H1 (cell line): ENCODE data around the gene DPYD. TPM values are rescaled to one million over a fixed set of nuclear protein-coding genes. Genes with fewer than 3 reads are reported as not detected.

Source experiments
- CTCF ChIA-PET: fragments of 300-600 bp; sonication (Branson Sonifier 250); formaldehyde crosslinking; loops from one replicate; lab custom pipeline; 2021; ENCODE audit not compliant: partially characterized antibody; lab: Charles Lee
- POLR2A ChIA-PET: fragments of 300-600 bp; sonication (Branson Sonifier 250); formaldehyde crosslinking; loops from one replicate; lab custom pipeline; 2021; ENCODE audit warnings: inconsistent platforms; ENCODE audit not compliant: partially characterized antibody; lab: Charles Lee
- DNase-seq, 2 experiments: peaks; one replicate each; pipeline versions ENCODE4 v3.0.0 to v3.0.0-alpha.2; 2010 to 2022; ENCODE audit warnings: low spot score in 2 of 2, low read depth in 1 of 2, mixed read lengths in 1 of 2
- FAIRE-seq: peaks from 2 replicates; lab custom pipeline; 2011; peaks lifted over from hg19 to GRCh38; lab: Jason Lieb, UNC
- H2AFZ ChIP-seq: 2 replicates; pipeline ENCODE4 v1.8.1; 2012; ENCODE audit warnings: low read length, inconsistent platforms
- H2AK5ac ChIP-seq: 2 replicates; pipeline ENCODE4 v1.6.1; 2013; ENCODE audit warnings: low read depth, low read length
- H2BK120ac ChIP-seq: replicated peaks from 2 replicates; pipeline ENCODE3; 2013; ENCODE audit warnings: low read depth, low read length, inconsistent platforms
- H2BK12ac ChIP-seq: 2 replicates; pipeline ENCODE4 v1.6.1; 2013; ENCODE audit warnings: low read depth, low read length
- H2BK15ac ChIP-seq: 2 replicates; pipeline ENCODE4 v1.6.1; 2013; ENCODE audit warnings: low read length
- H2BK20ac ChIP-seq: 2 replicates; pipeline ENCODE4 v1.6.1; 2013; ENCODE audit warnings: low read length
- H2BK5ac ChIP-seq: 2 replicates; pipeline ENCODE4 v1.6.1; 2013; ENCODE audit warnings: low read depth, low read length
- H3K14ac ChIP-seq: 2 replicates; pipeline ENCODE4 v1.6.1; 2013; ENCODE audit warnings: inconsistent platforms; ENCODE audit not compliant: insufficient read length
- H3K18ac ChIP-seq: 2 replicates; pipeline ENCODE4 v1.6.1; 2013; ENCODE audit warnings: low read length; ENCODE audit errors: extremely low read depth
- H3K23ac ChIP-seq: 2 replicates; pipeline ENCODE4 v1.6.1; 2013; ENCODE audit warnings: inconsistent platforms; ENCODE audit not compliant: insufficient read length
- H3K23me2 ChIP-seq: 2 replicates; pipeline ENCODE4 v1.6.1; 2013; ENCODE audit warnings: low read depth, low read length
- H3K27ac ChIP-seq: 2 replicates; pipeline ENCODE4 v1.6.1; 2011; ENCODE audit warnings: low read depth, low read length, inconsistent platforms
- H3K27me3 ChIP-seq, 4 experiments: replicated peaks in 1 of 4; 1 replicate in 1 of 4; 2 replicates in 3 of 4; pipeline versions ENCODE4 v1.6.1 to v1.8.1; 2011 to 2013; ENCODE audit warnings: low read length in 3 of 4, mild to moderate bottlenecking in 3 of 4, inconsistent platforms in 2 of 4, mixed read lengths in 2 of 4, moderate library complexity in 1 of 4; ENCODE audit not compliant: control insufficient read depth in 3 of 4, insufficient read depth in 3 of 4; ENCODE audit errors: extremely low read depth in 1 of 4
- H3K36me3 ChIP-seq, 4 experiments: 2 replicates each; pipeline versions ENCODE4 v1.6.1 to v1.8.1; 2011 to 2013; ENCODE audit warnings: mild to moderate bottlenecking in 4 of 4, low read length in 3 of 4, moderate library complexity in 2 of 4, control low read depth in 1 of 4, inconsistent platforms in 1 of 4; ENCODE audit not compliant: insufficient read depth in 4 of 4, control insufficient read depth in 2 of 4
- H3K4ac ChIP-seq: replicated peaks from 2 replicates; pipeline ENCODE3; 2013; ENCODE audit warnings: low read length, low read depth, mixed read lengths, inconsistent platforms; ENCODE audit not compliant: insufficient read length
- H3K4me1 ChIP-seq, 4 experiments: replicated peaks in 1 of 4; 1 replicate in 1 of 4; 2 replicates in 3 of 4; pipeline versions ENCODE4 v1.6.1 to v1.8.1; 2011 to 2013; ENCODE audit warnings: low read length in 3 of 4, inconsistent platforms in 2 of 4, mixed read lengths in 1 of 4; ENCODE audit not compliant: insufficient read depth in 4 of 4, control insufficient read depth in 3 of 4
- H3K4me2 ChIP-seq, 2 experiments: 2 replicates each; pipeline versions ENCODE4 v1.6.1 to v1.8.1; 2011 to 2013; ENCODE audit warnings: low read depth in 2 of 2, low read length in 2 of 2, control low read depth in 1 of 2, inconsistent platforms in 1 of 2, mild to moderate bottlenecking in 1 of 2; ENCODE audit not compliant: insufficient read depth in 1 of 2
- H3K4me3 ChIP-seq, 4 experiments: fragments of 200-600, 300-600 bp in 1 of 4; sonication (generic), shearing (Covaris generic), sonication (Bioruptor Twin) in 1 of 4; 2 replicates each; pipeline versions ENCODE4 v1.5.1 to v1.8.1; 2011 to 2016; ENCODE audit warnings: low read length in 4 of 4, low read depth in 3 of 4, control low read depth in 2 of 4, inconsistent platforms in 2 of 4, mild to moderate bottlenecking in 2 of 4, mixed read lengths in 1 of 4, moderate library complexity in 1 of 4; ENCODE audit not compliant: insufficient read depth in 2 of 4; ENCODE audit errors: extremely low read depth in 1 of 4
- H3K56ac ChIP-seq: replicated peaks from 2 replicates; pipeline ENCODE3; 2013; ENCODE audit warnings: low read depth, mild to moderate bottlenecking, mixed read lengths, low read length, inconsistent platforms; ENCODE audit not compliant: insufficient read length
- H3K79me1 ChIP-seq: 2 replicates; pipeline ENCODE4 v1.6.1; 2013; ENCODE audit warnings: low read depth, low read length, control low read depth
- H3K79me2 ChIP-seq, 2 experiments: 2 replicates each; pipeline versions ENCODE4 v1.6.1 to v1.8.1; 2012 to 2013; ENCODE audit warnings: low read length in 2 of 2, mild to moderate bottlenecking in 2 of 2, inconsistent platforms in 1 of 2; ENCODE audit not compliant: insufficient read depth in 2 of 2, control insufficient read depth in 1 of 2
- H3K9ac ChIP-seq, 4 experiments: replicated peaks in 1 of 4; 1 replicate in 1 of 4; 2 replicates in 3 of 4; pipeline versions ENCODE4 v1.6.1 to v1.8.1; 2011 to 2013; ENCODE audit warnings: low read depth in 3 of 4, low read length in 3 of 4, control low read depth in 2 of 4, mild to moderate bottlenecking in 2 of 4, moderate library complexity in 2 of 4, inconsistent platforms in 1 of 4; ENCODE audit errors: extremely low read depth in 1 of 4
- H3K9me3 ChIP-seq, 2 experiments: 2 replicates each; pipeline versions ENCODE4 v1.6.1 to v1.8.1; 2012 to 2013; ENCODE audit warnings: mild to moderate bottlenecking in 2 of 2, moderate library complexity in 2 of 2, control low read depth in 1 of 2, inconsistent platforms in 1 of 2, low read depth in 1 of 2, low read length in 1 of 2, mixed read lengths in 1 of 2; ENCODE audit not compliant: insufficient read depth in 2 of 2
- H4K20me1 ChIP-seq, 2 experiments: replicated peaks in 1 of 2; 2 replicates each; pipeline versions ENCODE3 to v1.8.1; 2011 to 2013; ENCODE audit warnings: inconsistent platforms in 2 of 2, low read length in 2 of 2, mild to moderate bottlenecking in 1 of 2; ENCODE audit not compliant: insufficient read depth in 2 of 2, control insufficient read depth in 1 of 2
- H4K5ac ChIP-seq: 2 replicates; pipeline ENCODE4 v1.6.1; 2013; ENCODE audit warnings: low read length, low read depth, mixed read lengths, inconsistent platforms; ENCODE audit not compliant: insufficient read length
- H4K8ac ChIP-seq: 2 replicates; pipeline ENCODE4 v1.8.0; 2013; ENCODE audit warnings: mild to moderate bottlenecking, moderate library complexity, low read length, inconsistent platforms; ENCODE audit not compliant: insufficient read depth; ENCODE audit errors: extremely low read depth
- H4K91ac ChIP-seq: replicated peaks from 2 replicates; pipeline ENCODE3; 2013; ENCODE audit warnings: low read length, mixed read lengths, inconsistent platforms; ENCODE audit not compliant: insufficient read length
- JUND ChIP-seq: IDR thresholded peaks from 2 replicates; pipeline ENCODE4 v1.6.1; 2011; ENCODE audit warnings: mild to moderate bottlenecking, improper control_type of control experiment, low read length
- WGBS, 2 experiments: shearing (Covaris generic) in 1 of 2; methylation state at CpG; one replicate each; pipeline versions ENCODE4 v1.1.6 to v1.1.7; 2013 to 2015; ENCODE audit warnings: low lambda C conversion rate in 2 of 2, mixed read lengths in 2 of 2, inconsistent platforms in 1 of 2, low coverage in 1 of 2, missing lambda C conversion rate in 1 of 2; ENCODE audit not compliant: insufficient replicate concordance in 2 of 2, insufficient coverage in 1 of 2, insufficient read length in 1 of 2; ENCODE audit errors: extremely low coverage in 1 of 2, missing lambda C conversion rate in 1 of 2; 5-methylcytosine and 5-hydroxymethylcytosine counted together
- polyA plus RNA-seq, 7 experiments: library from polyadenylated mRNA; depleted of rRNA in 3 of 7; stranded (reverse) in 5 of 7; unstranded in 2 of 7; fragments of >200 nt in 5 of 7; fragments of 200-250 nt in 2 of 7; gene quantifications; 1 replicate in 5 of 7; 2 replicates in 1 of 7; 4 replicates in 1 of 7; pipeline versions ENCODE4 v1.2.1 to v1.2.3, GENCODE V29; 2011 to 2013; ENCODE audit warnings: missing spikeins in 2 of 7, mixed read lengths in 2 of 7
- total RNA-seq: library from RNA; stranded (reverse); fragmentation: NEBNext Ultra II Directional; extraction: Animal tissue kit (Norgen Biotek cat#: 25700); gene quantifications from 2 replicates; pipeline ENCODE4 v1.2.1, GENCODE V29; 2021

The DPYD gene
- total and polyA plus RNA-seq, 2 of the 8 experiments (the other 6 are each of a cell fraction or from before 2014, with no cell fraction given) = 0.29 to 0.73 TPM

- CTCF ChIA-PET = interaction anchor here (0.8 kb wide), 1 partner anchor 319 kb away, joined by 3 read pairs; no protein-coding TSS in a partner anchor
- H3K4me1 ChIP-seq = no peaks in the 10 kb centered on the region
- no peak overlapping the region for H3K18ac ChIP-seq
- H3K23me2 ChIP-seq = no peaks in the 10 kb centered on the region
- no peak overlapping the region for H3K27ac ChIP-seq
- peak overlapping the region; percentile 79; the same call in 1 of the 2 replicates for H4K8ac ChIP-seq
- no peak overlapping the region for H2BK120ac ChIP-seq
- no peak overlapping the region for H3K4ac ChIP-seq
- H2AFZ ChIP-seq = 0 out of 2 replicates have a peak overlapping the region, but pooled peaks have one; percentile 13
- no peak overlapping the region for H3K4me2 ChIP-seq
- H3K9me3 ChIP-seq = no peaks in the 10 kb centered on the region
- H3K27me3 ChIP-seq = no peaks in the 10 kb centered on the region
- FAIRE-seq (no peak), DNase-seq (no peak)
- no peaks in the 10 kb centered on the region for H3K79me2 ChIP-seq
- H2BK12ac ChIP-seq = no peak overlapping the region
- H4K5ac ChIP-seq = no peak overlapping the region
- H2BK5ac ChIP-seq = no peak overlapping the region
- H3K9ac ChIP-seq = no peak overlapping the region
- WGBS, 2 experiments = 92% methylated on average over 5 of the region's 5 CpGs; no CpG with 5 or more reads in 1 of the 2 experiments
- H2BK15ac ChIP-seq = no peak overlapping the region
- no peak overlapping the region for H3K14ac ChIP-seq
- H4K20me1 ChIP-seq = no peaks in the 10 kb centered on the region
- no peak overlapping the region for H3K56ac ChIP-seq
- H3K79me1 ChIP-seq = no peaks in the 10 kb centered on the region
- no peak overlapping the region for H2BK20ac ChIP-seq
- H2AK5ac ChIP-seq = no peak overlapping the region
- no peak overlapping the region for H4K91ac ChIP-seq
- no peaks in the 10 kb centered on the region for H3K36me3 ChIP-seq
- no peak overlapping the region for H3K4me3 ChIP-seq
- POLR2A ChIA-PET = no interaction called here
- no peak overlapping the region for H3K23ac ChIP-seq
- TF ChIP-seq JUND = no peak
Measured at GRCh38 chr1:97844552-97845089, 76.2 kb downstream of the DPYD start.
